ENCODE data around the gene GPR158.
"Not testable (repeated sequence)": the region's sequence is repeated elsewhere in the genome, so short reads cannot be mapped to it uniquely, and the experiment has no call there.

GPR158 gene

DNA sequence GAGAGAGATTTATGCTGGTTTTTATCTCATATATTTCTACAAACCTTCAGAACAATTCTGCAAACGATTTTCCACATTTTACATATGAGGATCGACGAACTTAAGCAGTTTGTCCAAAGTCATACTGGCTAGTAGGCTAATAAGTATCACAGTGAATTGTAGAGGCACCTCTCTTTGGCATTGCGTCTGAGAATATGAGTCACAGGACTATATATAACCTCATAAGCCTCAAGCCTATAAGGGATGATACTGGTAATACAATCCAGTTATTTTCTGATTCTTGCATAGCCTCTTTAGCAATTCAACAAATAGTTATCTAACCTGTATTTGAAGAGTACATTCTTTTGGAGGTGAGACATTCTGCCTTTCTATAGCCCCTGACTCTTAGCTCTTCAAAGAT is 129.8 kb downstream of the GPR158 start:
- no peak for DNase-seq (ENCODE audit: low spot score)

DNA sequence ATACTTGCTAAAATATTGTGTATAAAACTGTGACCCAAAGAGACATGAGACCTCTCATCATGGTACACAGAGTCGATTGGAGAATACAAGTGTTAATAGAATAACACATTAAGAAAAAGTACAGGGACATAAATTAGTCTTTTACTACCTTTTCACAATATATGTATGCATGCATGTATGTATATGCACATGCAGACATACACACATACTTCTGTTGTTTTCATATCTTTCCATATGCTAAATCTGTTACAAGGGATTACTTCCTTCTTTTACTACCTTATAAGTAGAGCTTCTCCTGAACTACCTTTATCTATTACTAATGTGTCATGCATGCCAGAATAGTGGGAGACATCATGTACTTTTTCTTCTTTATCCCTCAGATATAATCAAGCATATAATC is 131.6 kb downstream of the GPR158 start:
- no peak for DNase-seq (ENCODE audit: low spot score)

GRCh38 chr10:25308278-25308677 is 133.5 kb downstream of the GPR158 start:
- no peak for DNase-seq (ENCODE audit: low spot score)

DNA sequence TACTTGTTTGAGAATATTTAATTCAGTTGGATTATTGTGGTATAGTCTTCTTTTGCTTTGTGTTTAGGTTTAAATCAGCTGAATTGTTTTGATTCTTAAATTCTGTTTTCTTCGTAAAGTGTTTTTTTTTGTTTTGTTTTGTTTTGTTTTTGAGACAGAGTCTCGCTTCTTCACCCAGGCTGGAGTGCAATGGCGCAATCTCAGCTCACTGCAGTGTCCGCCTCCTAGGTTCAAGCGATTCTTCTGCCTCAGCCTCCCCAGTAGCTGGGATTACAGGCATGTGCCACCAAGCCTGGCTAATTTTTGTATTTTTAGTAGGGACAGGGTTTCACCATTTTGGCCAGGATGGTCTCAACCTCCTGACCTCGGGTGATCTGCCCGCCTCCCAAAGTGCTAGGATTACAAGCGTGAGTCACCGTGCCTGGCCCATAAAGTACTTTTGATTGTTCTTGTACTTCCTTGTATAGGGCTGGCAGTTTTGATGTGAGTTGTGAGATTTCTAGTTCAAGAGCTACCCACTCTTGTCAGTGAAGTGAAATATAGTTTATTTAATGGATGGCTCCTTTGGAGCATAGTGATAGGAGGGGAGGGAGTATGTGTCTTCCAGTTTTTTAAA is 142.9 kb downstream of the GPR158 start:
- not testable (repeated sequence) for DNase-seq (ENCODE audit: low spot score)

DNA sequence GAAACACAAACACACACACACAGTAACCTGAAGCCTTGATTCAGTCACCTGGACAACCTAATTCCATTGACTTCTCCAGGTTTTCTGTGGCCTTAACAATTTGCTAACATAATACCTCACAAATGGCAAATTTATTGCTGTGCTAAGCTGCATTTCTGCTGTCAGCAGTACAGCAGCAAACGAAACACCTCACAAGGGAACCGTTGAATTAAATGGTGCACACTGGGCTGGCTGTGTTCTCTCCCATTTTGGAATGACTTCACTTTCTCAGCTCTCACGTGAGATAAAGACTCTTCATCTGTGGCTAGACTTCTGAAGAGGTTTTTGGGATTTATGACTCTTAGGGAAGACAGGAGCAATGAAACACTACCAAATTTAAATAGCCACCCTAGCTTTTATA is 152.5 kb downstream of the GPR158 start:
- DNase-seq (ENCODE audit: low spot score) = no peak

- DNase-seq (ENCODE audit: low spot score) = no peak
Observed at GRCh38 chr10:25328361-25328760, 153.6 kb downstream of the GPR158 start.

DNA sequence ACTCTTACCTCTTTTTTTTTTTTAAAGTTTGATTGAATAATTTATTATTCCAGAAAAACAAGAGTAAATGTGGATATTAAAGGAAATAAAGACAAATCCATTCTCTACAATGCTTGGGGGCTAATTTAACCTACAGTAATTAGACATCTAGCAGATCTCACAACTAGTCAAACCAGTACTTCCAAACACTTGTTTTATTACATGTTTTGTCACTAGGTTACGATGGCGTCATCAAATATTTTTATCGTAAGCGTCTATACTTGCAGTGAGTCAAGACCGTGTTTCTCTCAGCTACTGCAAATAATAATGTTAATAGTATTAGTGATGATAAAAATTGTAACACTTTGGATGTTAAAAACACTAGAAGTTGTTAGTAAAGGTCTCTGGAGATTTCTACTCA is 154.8 kb downstream of the GPR158 start:
- DNase-seq (ENCODE audit: low spot score) = not testable (repeated sequence)

DNA sequence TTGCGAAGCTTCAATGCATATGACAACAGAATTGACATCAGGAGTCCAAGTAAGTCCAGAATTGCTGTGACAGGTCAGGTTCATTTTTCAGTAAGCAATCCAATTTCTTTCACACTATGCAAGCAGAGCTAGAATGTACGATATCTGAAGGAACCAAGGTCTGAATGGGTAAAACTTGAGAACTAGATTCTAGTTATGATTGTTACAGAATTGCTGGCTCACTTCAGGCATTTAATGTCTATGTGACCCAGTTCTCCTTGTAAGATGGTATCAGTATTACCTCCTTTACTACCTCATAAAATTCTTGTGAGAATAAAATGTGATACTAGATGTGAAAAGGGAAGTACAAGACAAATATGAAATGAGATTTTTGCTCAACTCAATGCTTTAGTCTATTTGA is 159.6 kb downstream of the GPR158 start:
- DNase-seq (ENCODE audit: low spot score) = no peak

DNA sequence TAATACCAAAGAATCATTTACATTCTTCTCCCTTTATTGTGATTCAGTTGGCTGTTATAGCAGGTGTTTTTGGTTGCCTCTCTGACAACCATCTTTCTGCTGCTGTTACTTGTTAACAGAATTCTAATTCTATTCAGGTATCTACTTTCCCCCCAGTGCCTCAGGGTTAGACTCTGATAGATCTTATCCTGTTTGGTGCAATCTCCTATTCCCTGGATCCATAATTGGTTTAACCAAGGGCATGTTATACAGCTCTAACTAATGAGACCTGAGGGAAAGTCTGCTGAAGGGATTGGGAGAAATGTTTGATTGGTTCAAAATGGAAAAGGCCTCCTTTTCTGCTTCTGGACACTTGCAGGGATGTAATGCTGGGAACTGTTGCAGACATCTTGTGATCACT is 161.5 kb downstream of the GPR158 start:
- no peak for DNase-seq (ENCODE audit: low spot score)

DNA sequence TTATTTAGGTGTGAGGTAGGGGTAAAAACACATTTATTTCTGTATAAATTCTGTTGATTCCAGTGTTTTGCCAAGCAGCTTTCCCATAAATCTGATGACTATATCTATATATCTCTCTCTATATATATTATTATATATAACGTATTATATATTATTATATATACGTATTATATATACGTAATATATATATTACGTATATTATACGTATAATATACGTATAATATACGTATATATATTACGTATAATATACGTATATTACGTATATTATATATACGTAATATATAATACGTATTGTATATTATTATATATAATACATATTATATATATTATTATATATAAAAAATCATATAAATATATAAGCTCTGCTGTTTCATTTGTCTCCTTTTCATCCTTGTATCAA is 163.5 kb downstream of the GPR158 start:
- DNase-seq (ENCODE audit: low spot score) = no peak

DNA sequence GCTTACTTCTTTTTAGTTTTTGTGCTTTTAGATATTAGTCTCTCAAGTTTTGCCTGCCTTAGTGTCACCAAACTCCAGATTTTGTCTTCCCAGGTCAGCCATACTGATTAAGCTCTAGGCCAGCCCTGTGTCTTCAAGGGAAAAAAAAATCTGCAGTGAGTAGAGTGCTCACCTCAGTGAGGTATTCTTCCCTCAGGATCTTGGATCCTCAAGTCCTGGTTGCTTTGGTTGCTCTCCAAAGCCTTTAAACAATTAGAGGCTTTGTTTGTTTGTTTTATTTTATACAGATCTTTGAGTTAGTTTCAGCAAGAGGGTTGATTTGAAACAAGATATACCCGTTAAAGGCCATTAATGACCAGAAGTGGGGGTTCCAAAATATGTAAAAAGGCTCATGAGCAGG is 165.2 kb downstream of the GPR158 start:
- DNase-seq (ENCODE audit: low spot score) = no peak

DNA sequence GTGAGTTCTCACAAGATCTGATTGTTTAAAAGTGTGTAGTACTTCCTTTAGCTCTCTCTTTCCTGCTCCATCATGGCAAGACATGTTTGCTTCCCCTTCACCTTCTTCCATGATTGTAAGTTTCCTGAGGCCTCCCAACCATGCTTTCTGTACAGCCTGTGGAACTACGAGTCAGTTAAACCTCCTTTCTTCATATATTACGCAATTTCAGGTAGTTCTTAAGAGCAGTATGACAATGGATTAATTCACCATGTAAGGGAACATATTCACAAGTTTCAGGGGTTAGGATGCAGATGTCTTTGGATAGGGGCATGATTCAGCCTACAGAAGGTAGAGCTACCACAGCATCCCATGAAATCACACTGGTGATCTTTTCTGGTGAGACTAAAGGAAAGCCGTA is 174.7 kb downstream of the GPR158 start:
- no peak for DNase-seq (ENCODE audit: low spot score)

DNA sequence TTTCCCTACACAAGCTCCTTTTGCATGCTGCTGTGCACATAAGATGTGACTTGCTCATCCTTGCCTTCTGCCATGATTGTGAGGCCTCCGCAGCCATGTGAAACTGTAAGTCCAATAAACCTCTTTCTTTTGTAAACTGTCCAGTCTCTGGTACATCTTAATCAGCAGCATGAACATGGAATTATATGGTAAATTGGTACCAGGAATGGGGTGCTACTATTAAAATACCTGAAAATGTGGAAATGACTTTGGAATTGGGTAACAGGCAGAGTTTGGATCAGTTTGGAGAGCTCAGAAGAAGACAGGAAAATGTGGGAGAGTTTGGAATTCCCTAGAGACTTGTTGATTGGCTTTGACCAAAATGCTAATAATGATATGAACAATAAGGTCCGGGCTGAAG is 181.8 kb downstream of the GPR158 start:
- DNase-seq (ENCODE audit: low spot score) = no peak

GRCh38 chr10:25357269-25357668 is 182.5 kb downstream of the GPR158 start:
- DNase-seq (ENCODE audit: low spot score) = no peak

DNA sequence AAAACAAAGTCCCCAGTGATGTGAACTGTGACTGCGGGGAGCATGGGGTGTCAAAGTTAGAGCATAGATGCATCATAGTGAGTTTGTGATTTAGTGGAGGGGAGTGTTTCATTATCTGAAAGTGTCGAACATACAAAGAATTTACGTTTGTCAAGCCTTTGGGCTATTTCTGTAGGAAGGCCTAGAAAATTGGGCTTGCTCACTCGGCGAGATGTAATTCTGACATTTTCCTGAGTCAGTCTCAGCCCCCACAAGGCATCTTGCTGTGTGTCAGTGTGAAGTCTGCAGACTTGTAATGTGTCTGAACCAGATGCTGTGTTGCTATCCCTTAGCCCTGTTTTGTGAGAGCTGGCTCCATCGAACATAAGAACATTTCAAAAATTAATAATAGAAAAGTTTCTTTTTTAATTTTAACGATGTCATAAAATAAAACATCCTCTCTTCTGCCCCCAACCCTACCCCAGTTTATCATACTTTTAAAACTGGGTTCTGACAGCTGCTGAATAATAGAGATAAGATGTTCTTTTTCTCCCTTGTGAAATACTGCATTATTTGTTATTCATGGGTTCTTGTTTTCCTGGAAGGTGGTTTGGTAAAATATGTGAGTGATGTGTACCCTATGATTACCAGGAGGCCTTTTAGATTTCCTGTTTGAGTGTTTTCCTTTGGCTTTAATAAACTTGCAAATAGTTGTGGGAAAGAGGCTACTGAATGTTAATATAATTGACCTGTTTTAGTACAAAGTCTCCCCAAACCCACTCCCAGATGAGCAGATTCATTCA is 207.4 kb downstream of the GPR158 start:
- DNase-seq (ENCODE audit: low spot score) = no peak

DNA sequence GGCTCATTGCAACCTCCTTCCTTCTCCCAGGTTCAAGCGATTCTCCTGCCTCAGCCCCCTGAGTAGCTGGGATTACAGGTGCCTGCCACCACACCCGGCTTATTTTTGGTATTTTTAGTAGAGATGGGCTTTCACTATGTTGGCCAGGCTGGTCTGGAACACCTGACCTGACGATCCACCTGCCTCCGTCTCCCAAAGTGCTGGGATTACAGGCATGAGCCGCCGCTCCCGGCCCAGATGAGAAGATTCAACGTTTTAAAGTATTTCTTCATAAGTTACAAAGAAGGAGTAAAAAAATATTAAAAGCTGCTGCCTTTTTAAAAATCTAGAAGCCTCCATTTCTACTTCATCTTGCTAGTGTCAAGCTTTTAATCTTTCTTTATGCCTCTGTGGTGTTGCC is 208.1 kb downstream of the GPR158 start:
- DNase-seq (ENCODE audit: low spot score) = not testable (repeated sequence)

DNA sequence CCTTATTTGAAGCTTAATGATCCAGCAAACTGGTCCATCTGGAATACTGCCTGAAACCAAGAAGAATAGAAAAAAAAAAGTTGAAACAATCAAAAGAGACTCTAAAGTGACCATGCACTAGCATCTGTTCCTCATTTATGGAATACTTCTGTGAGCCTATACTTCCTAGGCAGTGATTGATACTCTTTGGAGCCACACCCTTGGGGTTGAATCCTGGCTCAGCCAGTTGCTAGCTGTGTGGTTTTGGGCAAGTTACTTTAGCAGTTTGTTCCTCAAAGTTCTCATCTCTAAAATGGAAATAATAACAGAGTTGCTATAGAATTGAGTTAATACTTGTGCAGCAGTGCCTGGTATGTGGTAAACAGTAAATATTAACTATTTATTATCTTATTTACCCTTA is 208.9 kb downstream of the GPR158 start:
- no peak for DNase-seq (ENCODE audit: low spot score)

- DNase-seq (ENCODE audit: low spot score) = no peak
Observed at GRCh38 chr10:25384618-25385017, 209.8 kb downstream of the GPR158 start.

- DNase-seq (ENCODE audit: low spot score) = no peak
Observed at GRCh38 chr10:25388188-25388861, 213.5 kb downstream of the GPR158 start.

- DNase-seq (ENCODE audit: low spot score) = no peak
Observed at GRCh38 chr10:25388862-25389206, 214.0 kb downstream of the GPR158 start.

- DNase-seq (ENCODE audit: low spot score) = no peak
Observed at GRCh38 chr10:25390733-25391132, 215.9 kb downstream of the GPR158 start.

- DNase-seq (ENCODE audit: low spot score) = no peak
Observed at GRCh38 chr10:25392132-25392531, 217.3 kb downstream of the GPR158 start.

DNA sequence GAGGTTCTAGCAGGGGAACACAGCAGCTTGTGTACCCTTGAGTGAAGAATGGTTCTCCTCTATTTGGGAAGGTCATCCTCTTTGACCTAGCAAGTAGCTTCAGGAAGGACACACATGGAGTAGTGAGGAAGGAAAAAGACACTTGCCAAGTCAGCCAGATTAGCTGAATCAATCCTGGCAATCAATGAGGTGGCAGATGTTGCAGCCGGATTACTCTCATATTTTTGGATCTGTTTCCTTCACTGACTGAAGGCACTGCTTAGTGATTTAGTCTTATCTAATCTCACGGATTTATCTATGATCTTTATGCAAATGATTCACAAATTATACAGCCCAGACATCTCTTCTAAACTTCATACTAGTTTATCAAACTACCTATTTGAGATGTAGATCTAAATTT is 218.8 kb downstream of the GPR158 start:
- no peak for DNase-seq (ENCODE audit: low spot score)

DNA sequence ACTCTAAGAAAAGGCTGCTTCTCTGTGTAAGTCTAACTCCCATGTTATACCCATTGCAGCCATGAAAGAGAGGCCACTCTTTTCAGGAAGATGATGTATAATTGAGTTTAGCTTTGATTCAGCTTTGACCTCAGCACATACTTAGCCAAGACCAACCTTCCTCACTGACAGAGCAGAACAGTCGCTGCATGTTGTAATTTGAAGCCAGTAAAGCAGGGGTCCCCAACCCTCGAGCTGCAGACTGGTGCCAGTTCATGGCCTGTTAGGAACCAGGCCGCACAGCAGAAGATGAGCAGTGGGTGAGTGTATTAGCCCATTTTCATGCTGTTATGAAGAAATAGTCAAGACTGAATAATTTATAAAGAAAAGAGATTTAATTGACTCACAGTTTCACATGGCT is 223.9 kb downstream of the GPR158 start:
- DNase-seq (ENCODE audit: low spot score) = no peak

Measured in HuH-7.5 (cell line).